HTERT RPE-1 (cell line): ENCODE measurements around the gene ASPG.

Experiments
- in situ Hi-C: fragments of 300-500 bp; cut with MboI; formaldehyde crosslinking; loops from 4 replicates; pipeline ENCODE4 v1.14.3; 2020; ENCODE audit warnings: low sequenced_read_pairs

Gene ASPG

GRCh38 chr14:104093366-104094055, 8.0 kb downstream of the ASPG start:
- in situ Hi-C loops, result no loop called here

GRCh38 chr14:104094056-104094708, 8.7 kb downstream of the ASPG start:
- in situ Hi-C loops, result no loop called here

- in situ Hi-C loops, result no loop called here
Measured at GRCh38 chr14:104094709-104095425, 9.4 kb downstream of the ASPG start.

- in situ Hi-C loops, result no loop called here
Measured at GRCh38 chr14:104095426-104096310, 10.2 kb downstream of the ASPG start.

- in situ Hi-C loops, result no loop called here
Measured at GRCh38 chr14:104096318-104096717, 10.8 kb downstream of the ASPG start.

- in situ Hi-C loops, result no loop called here
Measured at GRCh38 chr14:104096751-104097700, 11.5 kb downstream of the ASPG start.

GRCh38 chr14:104098272-104099095, 13.0 kb downstream of the ASPG start:
- in situ Hi-C loops, result no loop called here

GRCh38 chr14:104099096-104100041, 13.9 kb downstream of the ASPG start:
- in situ Hi-C loops, result no loop called here

GRCh38 chr14:104100171-104101085, 14.9 kb downstream of the ASPG start:
- in situ Hi-C loops, result no loop called here

- in situ Hi-C loops, result no loop called here
Measured at GRCh38 chr14:104101086-104101621, 15.7 kb downstream of the ASPG start.

GRCh38 chr14:104101651-104102281, 16.3 kb downstream of the ASPG start:
- in situ Hi-C loops, result no loop called here

- in situ Hi-C loops, result no loop called here
Measured at GRCh38 chr14:104102282-104102914, 16.9 kb downstream of the ASPG start.

- in situ Hi-C loops, result no loop called here
Measured at GRCh38 chr14:104103061-104103445, 17.6 kb downstream of the ASPG start.

- in situ Hi-C loops, result no loop called here
Measured at GRCh38 chr14:104103446-104104075, 18.1 kb downstream of the ASPG start.
